SU-DHL-6 (cell line): ENCODE measurements around the gene ZCCHC7.

ENCODE experiments used
- H2AFZ ChIP-seq: fragments of 200-600 bp; sonication (generic); 2 replicates; pipeline ENCODE4 v1.6.1; 2014; ENCODE audit warnings: low read depth, mild to moderate bottlenecking, moderate library complexity, mixed read lengths, antibody characterized with exemption, low read length; ENCODE audit not compliant: severe bottlenecking
- H3F3A ChIP-seq: fragments of 200-600 bp; shearing (Covaris generic); 2 replicates; pipeline ENCODE4 v1.6.0; 2016; ENCODE audit warnings: antibody characterized with exemption, mild to moderate bottlenecking; ENCODE audit not compliant: insufficient read depth
- H3K27ac ChIP-seq: fragments of 200-600 bp; sonication (generic); 2 replicates; pipeline ENCODE4 v1.5.1; 2016; ENCODE audit warnings: low read depth, mild to moderate bottlenecking, low read length, moderate library complexity, mixed read lengths
- H3K27me3 ChIP-seq: fragments of 200-600 bp; sonication (generic), shearing (Covaris generic); 2 replicates; pipeline ENCODE4 v1.6.0; 2014; ENCODE audit warnings: mild to moderate bottlenecking, low read length
- H3K36me3 ChIP-seq: fragments of 200-600 bp; sonication (generic); 2 replicates; pipeline ENCODE4 v1.6.1; 2014; ENCODE audit warnings: mild to moderate bottlenecking, low read length, mixed read lengths
- H3K4me2 ChIP-seq: fragments of 300-600, 200-600 bp; shearing (Covaris generic), sonication (generic); 2 replicates; pipeline ENCODE4 v1.6.0; 2014; ENCODE audit warnings: low read length, low read depth, mild to moderate bottlenecking; ENCODE audit not compliant: poor library complexity, severe bottlenecking
- H3K4me3 ChIP-seq: fragments of 200-600 bp; sonication (generic); 2 replicates; pipeline ENCODE4 v1.5.1; 2014; ENCODE audit warnings: antibody characterized with exemption, low read length, mild to moderate bottlenecking, mixed read lengths; ENCODE audit not compliant: insufficient read depth, poor library complexity, severe bottlenecking
- H3K79me2 ChIP-seq: fragments of 200-600 bp; sonication (generic); 2 replicates; pipeline ENCODE4 v1.6.1; 2014; ENCODE audit warnings: mild to moderate bottlenecking, low read length, moderate library complexity; ENCODE audit not compliant: insufficient read depth
- H3K9ac ChIP-seq: fragments of 200-600 bp; sonication (generic); 2 replicates; pipeline ENCODE4 v1.7.0; 2014; ENCODE audit warnings: mild to moderate bottlenecking, low read length
- H3K9me2 ChIP-seq: fragments of 200-600 bp; sonication (generic); replicated peaks from 2 replicates; pipeline ENCODE4 v1.6.1; 2014; ENCODE audit warnings: low read length; ENCODE audit not compliant: insufficient read depth
- H3K9me3 ChIP-seq: fragments of 200-600 bp; sonication (generic); 2 replicates; pipeline ENCODE4 v1.6.1; 2014; ENCODE audit warnings: low read length, mixed read lengths; ENCODE audit not compliant: insufficient read depth
- H4K20me1 ChIP-seq: fragments of 200-600 bp; sonication (generic); 2 replicates; pipeline ENCODE4 v1.6.1; 2014; ENCODE audit warnings: low read depth, mild to moderate bottlenecking, antibody characterized with exemption, low read length, moderate library complexity, mixed read lengths
- EZH2phosphoT487 ChIP-seq: fragments of 200-600 bp; sonication (generic), shearing (Covaris generic); conservative IDR thresholded peaks from 2 replicates; pipeline ENCODE4 v1.6.1; 2018; ENCODE audit warnings: mild to moderate bottlenecking, antibody characterized with exemption, low read length, moderate library complexity, mixed read lengths
- TF ChIP-seq, protein P1 (sequence below): fragments of 200-600 bp; sonication (generic); IDR thresholded peaks from one replicate; pipeline ENCODE4 v1.5.1; 2017; ENCODE audit warnings: antibody characterized with exemption, mild to moderate bottlenecking, low read length, moderate library complexity; ENCODE audit not compliant: insufficient read depth, poor library complexity, severe bottlenecking

Gene ZCCHC7

DNA sequence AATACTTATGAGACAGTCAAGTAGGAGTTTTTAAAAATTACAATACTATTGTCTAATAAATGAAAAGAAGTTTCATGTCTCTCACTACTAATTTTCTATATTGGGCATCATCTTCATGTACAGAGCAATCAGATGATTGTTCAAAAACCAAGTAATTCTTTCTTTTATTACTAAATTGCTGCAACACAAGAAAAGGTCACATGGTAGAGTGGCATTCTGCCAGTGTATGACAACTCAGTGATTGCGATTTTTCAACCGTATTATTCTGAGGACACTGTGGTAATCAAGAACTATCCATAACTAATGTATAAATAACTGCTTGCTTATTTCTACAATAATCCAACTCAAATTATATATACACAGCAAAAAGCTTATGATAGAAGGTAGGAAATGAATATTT, 205.4 kb downstream of the ZCCHC7 start:
- H3K4me2 ChIP-seq = peak overlapping the region; percentile 65
- no peaks in the 10 kb centered on the region for H3K27me3 ChIP-seq
- H3K27ac ChIP-seq = peak overlapping the region; percentile 93
- H3K9ac ChIP-seq = peak overlapping the region; percentile 55
- no peak overlapping the region for H2AFZ ChIP-seq
- no peaks in the 10 kb centered on the region for H3K9me2 ChIP-seq
- H3K79me2 ChIP-seq = peaks cover 74% of the 10 kb centered on the region
- peak overlapping the region; percentile 23 for H3K4me3 ChIP-seq
- no peaks in the 10 kb centered on the region for H4K20me1 ChIP-seq
- peaks cover 29% of the 10 kb centered on the region for H3K36me3 ChIP-seq
- TF ChIP-seq, protein P1, sequence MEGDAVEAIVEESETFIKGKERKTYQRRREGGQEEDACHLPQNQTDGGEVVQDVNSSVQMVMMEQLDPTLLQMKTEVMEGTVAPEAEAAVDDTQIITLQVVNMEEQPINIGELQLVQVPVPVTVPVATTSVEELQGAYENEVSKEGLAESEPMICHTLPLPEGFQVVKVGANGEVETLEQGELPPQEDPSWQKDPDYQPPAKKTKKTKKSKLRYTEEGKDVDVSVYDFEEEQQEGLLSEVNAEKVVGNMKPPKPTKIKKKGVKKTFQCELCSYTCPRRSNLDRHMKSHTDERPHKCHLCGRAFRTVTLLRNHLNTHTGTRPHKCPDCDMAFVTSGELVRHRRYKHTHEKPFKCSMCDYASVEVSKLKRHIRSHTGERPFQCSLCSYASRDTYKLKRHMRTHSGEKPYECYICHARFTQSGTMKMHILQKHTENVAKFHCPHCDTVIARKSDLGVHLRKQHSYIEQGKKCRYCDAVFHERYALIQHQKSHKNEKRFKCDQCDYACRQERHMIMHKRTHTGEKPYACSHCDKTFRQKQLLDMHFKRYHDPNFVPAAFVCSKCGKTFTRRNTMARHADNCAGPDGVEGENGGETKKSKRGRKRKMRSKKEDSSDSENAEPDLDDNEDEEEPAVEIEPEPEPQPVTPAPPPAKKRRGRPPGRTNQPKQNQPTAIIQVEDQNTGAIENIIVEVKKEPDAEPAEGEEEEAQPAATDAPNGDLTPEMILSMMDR = no peak
- TF ChIP-seq EZH2phosphoT487 = no peak
- H3K9me3 ChIP-seq = no peaks in the 10 kb centered on the region
- H3F3A ChIP-seq = peaks cover 95% of the 10 kb centered on the region

DNA sequence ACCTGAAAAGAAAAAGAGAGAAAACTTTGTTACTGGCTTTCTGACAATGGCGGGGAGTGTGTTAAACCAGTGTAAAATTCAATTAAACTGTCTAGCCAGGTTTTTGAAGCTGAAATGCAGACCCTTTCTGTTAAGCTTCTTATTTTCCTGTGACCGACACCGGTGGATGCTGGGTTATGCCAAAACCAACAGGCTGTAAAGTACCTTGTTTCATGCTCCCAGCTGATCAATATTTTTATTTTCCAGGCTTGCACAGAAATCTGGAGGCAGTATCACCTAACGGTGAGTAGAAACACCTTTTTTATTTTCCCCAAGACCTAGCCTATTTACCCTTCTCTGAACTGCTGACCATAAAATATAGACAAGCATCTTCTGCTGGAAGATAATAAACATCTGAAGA, 207.2 kb downstream of the ZCCHC7 start:
- peaks cover 83% of the 10 kb centered on the region for H3K79me2 ChIP-seq
- H3K9me3 ChIP-seq = no peaks in the 10 kb centered on the region
- TF ChIP-seq, protein P1 = no peak
- TF ChIP-seq EZH2phosphoT487 = no peak
- no peaks in the 10 kb centered on the region for H4K20me1 ChIP-seq
- peak overlapping the region; percentile 93 for H3K27ac ChIP-seq
- no peak overlapping the region for H2AFZ ChIP-seq
- H3K4me2 ChIP-seq = peak overlapping the region; percentile 65
- H3K4me3 ChIP-seq = peak overlapping the region; percentile 23
- H3F3A ChIP-seq = peaks cover 98% of the 10 kb centered on the region
- H3K9me2 ChIP-seq = no peaks in the 10 kb centered on the region
- H3K36me3 ChIP-seq = peaks cover 31% of the 10 kb centered on the region
- H3K27me3 ChIP-seq = no peaks in the 10 kb centered on the region
- H3K9ac ChIP-seq = peak overlapping the region; percentile 55

DNA sequence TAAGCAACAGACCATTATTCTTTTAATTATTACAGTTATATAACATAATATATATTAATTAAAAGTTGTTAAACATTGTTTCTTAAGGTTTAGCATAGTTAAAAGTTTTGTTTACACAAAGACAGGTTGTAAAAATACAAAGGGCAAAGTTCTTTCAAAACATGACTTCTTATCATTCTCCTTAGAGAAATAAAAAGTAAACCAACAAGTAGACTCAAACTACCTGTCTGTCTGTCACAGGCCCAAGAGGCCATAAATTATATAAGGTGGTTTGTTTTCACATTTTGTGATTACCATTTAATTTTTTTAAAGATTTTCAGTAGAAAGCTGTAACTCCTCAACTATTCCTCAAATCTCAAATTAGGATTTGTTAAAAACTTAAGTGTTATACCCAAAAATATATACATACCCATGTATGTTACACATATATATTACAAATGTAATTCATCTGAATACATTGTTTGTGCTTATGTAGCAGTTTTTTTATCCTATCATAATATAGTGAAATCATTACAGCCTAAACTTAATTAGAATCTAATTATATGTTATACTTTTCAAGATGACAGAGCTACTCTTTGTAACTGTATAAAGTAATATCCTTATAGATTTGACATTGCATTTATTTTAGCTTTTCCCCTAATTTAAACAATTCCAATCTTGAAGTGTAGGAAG, 208.3 kb downstream of the ZCCHC7 start:
- Histone ChIP-seq H3K27ac (peak overlapping the region; percentile 93), H3K9me2 (no peaks in the 10 kb centered on the region), H3K9ac (peak overlapping the region; percentile 55), H3K9me3 (no peaks in the 10 kb centered on the region), H4K20me1 (no peaks in the 10 kb centered on the region), H3K36me3 (peaks cover 28% of the 10 kb centered on the region), H3K79me2 (peaks cover 83% of the 10 kb centered on the region), H3K4me2 (peak overlapping the region; percentile 65), H3F3A (peaks cover 98% of the 10 kb centered on the region), H3K27me3 (no peaks in the 10 kb centered on the region), H2AFZ (no peak overlapping the region), H3K4me3 (no peak overlapping the region)
- TF ChIP-seq EZH2phosphoT487 = no peak
- TF ChIP-seq, protein P1 = no peak
